ENCODE results near the gene CYP1A1.
"Not testable (repeated sequence)": the region's sequence is repeated elsewhere in the genome, so short reads cannot be mapped to it uniquely, and the experiment has no call there.

CYP1A1 gene

DNA sequence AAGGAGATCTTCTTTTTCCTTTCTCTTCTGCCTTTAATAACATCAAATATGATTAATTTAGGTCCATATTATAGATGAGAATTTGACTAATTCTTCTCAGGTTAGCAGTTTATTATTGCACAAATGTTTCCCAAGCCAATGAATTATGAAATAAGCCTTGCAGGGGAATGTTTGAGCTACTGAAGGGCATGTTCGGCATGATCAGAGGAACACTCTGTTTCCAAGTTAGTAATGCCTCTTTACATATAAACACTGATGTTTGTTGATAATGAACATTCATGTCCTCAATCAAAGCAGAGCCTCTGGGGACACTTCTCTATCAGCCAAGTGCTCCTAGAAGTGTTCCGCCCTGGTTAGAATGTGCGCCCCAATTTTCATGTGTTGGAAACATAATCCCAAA lies 10.0 kb upstream of the CYP1A1 start:
- DNase-seq = no peak

DNA sequence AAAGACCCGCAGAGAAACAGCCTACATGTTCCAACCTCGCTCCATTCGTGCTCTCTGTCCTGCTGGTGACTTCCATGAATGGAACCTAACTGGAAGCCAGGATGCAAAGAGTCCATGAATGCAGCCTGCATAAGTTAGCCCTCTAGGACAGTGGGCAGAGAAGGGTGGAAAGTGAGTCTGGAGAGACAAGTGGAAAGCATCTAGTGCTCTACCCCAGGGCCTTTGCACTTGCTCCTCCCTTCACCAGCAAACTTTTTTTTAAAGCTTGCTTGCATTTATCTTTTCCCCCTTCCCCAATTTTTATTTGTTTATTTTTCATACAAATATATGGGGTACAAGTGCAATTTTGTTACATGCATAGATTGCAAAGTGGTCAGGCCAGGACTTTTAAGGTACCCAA lies 7.9 kb upstream of the CYP1A1 start:
- no peak for DNase-seq

DNA sequence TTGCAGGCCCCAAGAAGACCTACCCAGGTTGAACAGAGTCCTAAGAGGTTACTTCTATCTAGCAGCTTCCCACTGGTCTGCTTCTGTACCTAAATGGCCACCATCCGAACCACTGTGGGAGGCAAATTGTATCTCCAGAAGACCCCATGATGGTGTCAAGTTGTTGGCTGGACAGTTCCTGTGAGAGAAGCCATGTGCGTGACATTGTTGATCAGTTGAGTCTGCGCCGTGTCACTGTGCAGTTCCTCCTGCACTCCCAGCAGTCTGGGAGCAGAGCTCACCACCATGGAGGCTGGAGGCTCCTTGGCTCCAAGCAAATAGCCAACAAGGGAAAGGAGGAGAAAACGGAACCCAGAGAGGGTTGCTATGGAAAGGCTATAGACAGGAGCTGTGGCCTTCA lies 7.5 kb upstream of the CYP1A1 start:
- no peak for DNase-seq

DNA sequence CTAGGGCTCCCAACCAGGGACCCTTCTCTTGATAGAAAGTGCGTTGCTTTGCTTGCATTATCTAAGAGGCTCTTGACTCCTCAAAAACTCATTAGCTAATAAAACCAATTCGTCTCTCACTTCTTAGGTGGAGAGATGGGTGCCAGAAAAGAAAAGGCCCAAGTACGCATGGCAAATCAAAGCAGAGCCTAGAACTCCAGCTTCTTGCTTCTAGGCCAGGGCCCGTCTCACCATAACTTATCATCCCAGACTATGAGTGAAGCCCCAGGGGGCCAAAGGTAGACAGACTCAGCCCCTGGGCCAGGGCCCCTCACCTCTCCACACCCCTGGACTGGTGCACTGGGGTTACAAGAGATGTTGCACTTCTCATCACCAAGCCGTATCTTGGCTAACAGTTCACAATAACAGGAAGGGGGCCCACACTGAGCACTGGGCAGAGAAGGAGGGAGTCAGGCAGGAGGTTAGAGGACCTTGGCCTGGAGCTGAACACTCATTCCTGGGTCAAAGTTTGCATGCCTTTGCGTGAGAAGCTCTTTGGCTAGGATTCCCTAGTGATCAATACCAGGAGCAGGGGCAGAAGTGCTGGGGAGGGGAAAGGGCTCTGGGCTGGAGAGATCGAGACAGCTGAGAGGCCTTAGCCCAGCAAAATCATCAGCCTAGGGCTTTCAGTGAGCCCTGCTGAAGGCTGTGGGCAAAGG lies 5.4 kb upstream of the CYP1A1 start:
- DNase-seq = no peak

DNA sequence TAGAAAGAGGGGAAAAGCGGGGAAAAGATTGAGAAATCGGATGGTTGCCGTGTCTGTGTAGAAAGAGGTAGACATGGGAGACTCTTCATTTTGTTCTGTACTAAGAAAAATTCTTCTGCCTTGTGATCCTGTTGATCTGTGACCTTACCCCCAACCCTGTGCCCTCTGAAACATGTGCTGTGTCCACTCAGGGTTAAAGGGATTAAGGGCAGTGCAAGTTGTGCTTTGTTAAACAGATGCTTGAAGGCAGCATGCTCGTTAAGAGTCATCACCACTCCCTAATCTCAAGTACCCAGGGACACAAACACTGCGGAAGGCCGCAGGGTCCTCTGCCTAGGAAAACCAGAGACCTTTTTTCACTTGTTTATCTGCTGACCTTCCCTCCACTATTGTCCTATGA lies 4.0 kb upstream of the CYP1A1 start:
- DNase-seq = not testable (repeated sequence)

DNA sequence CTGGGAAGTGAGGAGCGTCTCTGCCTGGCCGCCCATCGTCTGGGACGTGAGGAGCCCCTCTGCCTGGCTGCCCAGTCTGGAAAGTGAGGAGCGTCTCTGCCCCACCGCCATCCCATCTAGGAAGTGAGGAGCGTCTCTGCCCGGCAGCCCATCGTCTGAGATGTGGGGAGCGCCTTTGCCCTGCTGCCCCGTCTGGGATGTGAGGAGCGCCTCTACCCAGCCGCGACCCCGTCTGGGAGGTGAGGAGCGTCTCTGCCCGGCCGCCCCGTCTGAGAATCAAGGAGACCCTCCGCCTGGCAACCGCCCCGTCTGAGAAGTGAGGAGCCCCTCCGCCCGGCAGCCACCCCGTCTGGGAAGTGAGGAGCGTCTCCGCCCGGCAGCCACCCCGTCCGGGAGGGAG lies 3.4 kb upstream of the CYP1A1 start:
- DNase-seq = not testable (repeated sequence)

DNA sequence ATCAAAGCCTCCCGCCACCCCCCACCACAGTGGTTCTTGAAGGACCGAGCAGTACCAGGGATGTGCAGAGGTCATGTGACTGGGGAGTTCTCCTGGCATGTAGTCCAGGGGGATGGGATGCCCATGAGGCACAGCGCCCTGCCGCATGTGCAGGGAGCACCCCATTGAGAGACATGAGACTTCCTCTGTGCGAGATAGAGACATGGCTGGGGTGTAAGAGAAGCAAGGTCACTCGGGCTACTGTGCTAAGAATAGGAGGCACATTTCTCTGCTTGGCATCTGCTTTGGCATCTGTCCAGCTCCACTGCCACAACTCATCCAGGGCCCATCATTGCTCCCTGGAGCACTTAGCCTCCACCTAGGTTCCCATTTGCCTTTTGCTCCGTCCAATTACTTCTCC lies 2.4 kb upstream of the CYP1A1 start:
- no peak for DNase-seq

DNA sequence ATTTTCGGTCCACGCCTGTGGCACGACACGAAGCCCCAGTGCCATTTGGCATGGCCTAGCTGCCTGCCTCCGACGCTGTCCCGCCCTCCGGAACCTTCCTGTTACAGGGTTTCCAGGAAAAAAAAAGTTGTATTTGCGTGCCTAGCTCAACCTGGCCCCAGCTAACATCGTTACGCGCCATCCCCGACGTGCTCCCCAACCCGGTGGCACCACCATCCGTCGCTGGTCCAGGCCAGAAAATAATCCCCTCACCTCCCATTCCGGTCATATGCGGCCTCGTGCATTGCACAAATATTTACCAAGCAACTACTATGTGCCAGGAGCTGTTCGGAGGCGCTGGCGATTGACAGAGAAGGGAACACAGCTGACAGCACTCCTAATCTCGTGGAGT lies 1.4 kb upstream of the CYP1A1 start:
- DNase-seq = no peak

DNA sequence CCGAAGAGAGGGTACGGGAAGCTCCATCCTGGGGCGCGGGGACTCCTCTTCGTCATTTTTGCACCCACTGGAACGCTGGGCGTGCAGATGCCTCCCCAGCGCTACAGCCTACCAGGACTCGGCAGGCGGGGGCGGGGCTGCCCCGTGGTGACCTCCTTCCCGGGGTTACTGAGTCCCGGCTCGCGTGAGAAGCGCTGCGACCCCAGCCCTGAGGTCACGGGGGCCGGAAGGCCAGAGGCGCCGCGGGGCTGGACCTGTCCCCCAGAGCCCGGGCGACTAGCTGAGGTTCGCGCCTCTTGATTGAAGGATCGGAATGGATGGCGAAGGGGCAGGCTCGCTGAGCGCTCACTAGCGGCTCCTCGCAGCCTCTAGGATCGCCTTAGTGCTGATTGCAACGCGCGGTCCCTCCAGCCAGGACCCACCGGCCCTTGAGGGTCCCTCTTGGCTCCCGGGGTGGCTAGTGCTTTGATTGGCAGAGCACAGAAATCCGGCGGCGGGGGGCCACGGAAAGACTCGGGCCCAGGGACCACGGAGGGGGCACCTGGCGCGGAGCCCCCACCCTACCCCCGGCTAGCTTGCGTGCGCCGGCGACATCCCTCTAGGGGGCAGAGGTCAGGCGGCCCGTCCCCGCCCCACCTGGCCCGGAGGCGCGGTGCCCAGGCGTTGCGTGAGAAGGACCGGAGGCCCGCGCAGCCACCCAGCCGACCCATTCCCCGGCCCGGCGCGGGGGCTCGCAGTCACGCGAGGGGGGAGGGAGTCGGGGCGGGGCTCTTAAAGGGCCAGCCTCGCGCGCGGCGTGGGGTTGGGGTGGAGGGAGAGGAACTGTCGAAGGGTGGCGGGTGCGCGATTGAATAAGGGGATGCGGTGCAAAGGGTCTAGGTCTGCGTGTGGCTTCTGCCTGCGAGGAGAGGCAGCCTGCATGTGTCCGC lies 781 bp upstream of the CYP1A1 start:
- no peak for DNase-seq

DNA sequence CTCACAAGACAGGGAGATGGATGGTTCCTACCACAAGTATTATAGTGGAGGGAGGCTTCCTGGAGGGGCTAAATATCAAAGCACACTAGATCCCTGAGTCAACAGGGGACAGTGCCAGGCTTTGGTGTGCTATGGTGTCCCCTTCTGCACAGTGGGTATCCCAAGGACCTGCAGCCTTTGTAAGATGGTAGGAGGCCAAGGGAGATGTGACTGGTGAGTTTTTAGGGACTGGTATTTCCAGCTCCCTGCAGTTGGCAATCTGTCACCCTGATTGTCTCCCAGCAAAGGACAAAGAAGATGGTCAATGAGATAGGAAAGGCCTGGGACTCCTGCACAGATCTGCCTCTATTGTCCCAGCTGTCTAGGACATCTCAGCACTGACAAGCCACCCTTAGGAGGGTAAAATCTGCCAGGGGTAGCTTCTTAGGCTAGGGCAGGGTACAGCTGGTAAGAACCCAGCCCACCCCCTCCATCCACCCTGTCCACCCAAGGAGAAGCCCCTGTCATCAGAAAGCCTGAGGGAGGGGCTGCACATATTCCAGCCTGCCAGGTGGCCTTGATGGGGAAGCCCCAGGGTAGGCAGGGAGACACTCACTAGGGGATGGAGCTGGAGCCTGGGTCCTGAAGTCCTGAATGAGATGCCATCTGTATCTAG lies 631 bp downstream of the CYP1A1 start:
- DNase-seq = no peak

DNA sequence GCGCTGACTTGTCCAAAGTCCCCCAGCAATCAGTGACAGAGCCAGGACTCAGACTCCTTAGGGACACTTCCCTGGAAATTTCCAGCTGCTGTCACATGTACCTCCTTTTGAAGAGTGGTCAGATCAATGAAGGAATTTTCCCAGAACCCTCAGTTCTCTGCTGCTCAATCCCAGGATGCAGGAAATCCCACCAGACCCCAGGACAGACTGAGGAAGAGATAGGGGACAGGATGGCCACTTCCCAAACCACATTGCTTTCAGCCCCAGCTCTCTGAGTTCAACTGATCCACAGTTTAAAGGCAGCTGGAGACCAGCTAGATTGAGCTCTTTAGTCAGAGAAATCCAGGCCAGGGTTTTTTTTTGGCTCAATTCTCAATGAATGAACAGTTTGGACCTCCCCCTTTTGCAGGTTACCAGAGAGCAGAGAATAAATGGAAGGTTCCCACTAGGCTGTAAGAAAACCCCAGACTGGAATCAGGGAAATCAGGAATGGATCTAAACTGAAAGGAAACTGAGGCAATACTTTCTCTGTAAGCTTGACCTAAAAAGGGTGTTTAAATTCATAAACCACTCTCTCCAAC lies 1.5 kb downstream of the CYP1A1 start:
- DNase-seq = peak; percentile 31

DNA sequence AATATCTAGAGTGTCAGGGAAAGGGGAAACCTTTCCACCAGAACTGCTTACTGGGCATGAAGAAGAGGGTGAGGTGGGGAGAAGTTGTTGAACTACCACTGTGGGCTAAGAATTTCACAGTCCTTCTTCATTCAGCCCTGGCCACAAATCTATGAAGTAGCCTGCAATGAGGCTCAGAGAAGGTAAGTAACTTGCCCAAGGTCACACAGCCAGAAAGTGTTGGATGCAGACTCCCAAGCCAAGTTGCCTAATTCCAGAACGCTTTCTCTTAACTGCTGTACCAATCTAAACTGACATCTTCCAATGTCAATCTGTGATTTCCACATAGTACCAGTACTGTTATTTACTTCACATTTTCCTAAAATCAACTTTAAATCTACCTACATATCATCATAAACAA lies 2.1 kb downstream of the CYP1A1 start:
- no peak for DNase-seq

DNA sequence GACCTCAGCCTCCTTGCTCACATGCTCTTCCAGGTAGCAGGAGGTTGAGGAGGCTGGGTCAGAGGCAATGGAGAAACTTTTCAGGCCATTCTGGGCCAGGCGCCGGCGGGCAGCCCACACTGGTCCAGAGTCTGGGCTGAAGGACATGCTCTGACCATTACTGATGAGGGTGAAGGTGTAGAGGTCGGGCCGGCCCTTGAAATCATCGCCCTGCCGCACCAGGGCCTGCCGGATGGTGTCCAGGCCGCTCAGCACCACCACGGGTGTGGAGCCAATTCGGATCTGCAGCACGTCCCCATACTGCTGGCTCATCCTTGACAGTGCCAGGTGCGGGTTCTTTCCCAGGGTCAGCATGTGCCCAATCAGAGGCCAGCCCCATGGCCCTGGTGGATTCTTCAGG lies 2.7 kb downstream of the CYP1A1 start:
- no peak for DNase-seq

DNA sequence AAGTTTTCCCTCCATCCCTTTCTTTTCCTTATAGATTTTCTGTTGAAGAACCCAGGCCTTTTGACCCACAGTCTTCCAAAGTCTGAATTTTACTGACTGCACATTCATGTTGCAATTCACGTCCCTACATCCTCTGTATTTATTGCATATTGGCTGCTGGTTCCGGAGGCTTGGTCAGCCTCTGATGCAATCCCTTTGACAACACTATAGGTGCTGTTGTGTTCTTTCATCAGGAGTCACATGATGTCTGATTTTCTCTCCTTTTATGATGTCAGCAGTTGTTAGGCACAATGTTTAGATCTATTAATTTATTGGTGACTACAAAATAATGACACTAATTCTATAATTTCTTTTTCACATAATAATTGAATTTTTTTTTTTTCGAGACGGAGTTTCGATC lies 8.7 kb downstream of the CYP1A1 start:
- no peak for DNase-seq

DNA sequence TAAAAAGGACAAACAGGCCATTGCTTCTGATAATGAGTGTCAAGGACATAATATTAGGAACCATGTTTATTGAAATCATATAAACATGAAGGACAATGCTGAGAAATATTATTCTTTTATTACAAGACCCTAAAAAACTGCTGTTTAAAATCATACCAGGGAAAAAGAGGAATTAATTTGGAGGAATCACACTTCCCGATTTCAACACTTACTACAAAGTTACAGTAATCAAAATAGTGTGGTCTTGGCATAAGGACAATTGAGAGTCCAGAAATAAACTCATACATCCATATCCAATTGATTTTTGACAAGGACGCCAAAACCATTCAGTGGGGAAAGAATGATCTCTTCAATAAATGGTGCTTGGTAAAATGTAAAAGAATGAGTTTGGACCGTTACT lies 13.0 kb downstream of the CYP1A1 start:
- DNase-seq = no peak

DNA sequence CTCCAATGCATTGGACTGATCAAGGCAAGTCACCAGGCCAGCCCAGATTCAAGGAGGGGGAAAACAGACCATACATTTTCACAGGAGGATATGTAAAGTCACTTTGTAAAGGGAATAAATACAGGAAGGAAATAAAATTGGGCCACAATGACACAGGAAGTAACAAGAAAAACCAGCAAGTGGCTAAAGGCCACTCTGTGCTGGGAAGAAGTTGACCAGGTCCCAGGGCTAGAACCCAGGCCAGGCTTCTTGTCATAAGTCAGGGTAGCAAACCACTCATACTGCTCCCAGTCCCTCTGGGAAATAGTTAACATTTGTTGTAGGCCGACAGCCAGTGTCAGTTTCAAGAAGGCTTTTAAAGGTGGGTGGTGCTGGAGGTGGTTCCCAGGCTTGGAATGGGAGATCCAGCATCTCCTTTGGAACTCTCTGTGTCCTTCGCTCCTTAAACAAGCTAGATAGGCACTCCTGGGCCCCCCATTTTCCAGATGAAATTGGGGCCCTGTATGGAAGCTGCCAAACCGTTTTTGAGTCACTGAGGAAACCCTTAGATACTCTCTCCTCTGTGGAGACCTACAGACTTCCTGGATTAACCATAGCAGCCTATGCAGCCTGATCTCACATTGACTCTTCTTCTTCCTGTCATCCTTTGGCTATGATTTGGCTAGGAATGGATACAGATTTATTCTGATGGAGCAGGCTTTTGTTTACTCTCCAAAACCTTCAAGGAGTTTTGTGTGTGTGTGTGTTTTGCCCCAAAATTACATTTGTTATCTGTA lies 14.8 kb downstream of the CYP1A1 start:
- DNase-seq = no peak

DNA sequence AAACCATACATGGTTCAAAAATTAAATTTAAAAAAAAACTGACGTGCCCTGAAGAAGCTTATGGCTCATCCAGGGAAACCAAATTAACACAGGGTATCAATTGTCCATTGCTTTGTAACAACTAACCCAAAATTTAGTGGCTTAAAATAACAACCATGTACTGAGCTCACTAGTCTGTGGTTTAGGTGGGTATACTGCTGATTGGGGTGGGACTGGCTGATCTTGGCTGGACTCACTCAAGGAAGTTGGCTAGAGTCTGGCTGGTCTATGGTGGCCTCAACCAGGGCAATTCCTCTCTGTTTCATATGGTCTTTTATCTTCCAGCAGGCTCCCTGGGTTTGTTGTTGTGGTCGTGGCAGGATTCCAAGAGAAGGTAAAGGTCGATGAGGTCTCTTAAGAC lies 15.4 kb downstream of the CYP1A1 start:
- no peak for DNase-seq

DNA sequence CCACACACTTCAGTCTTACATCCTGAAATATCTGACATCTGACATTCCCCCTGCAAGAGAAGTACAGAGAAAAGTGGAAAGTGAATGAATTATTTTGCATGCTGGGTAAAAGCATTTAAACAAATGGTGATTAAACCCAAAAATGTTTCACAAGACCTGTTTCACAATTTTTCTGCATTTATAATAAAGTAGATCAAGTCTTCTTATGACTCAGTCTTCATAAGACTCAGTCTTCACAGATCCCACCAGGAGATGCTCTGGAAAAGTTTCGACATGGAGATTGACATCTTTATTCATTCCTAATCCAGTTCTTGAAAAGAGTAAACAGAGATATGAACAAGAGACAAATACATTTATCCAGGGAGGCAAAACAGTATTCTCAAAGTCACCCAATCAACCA lies 16.3 kb downstream of the CYP1A1 start:
- DNase-seq = no peak

DNA sequence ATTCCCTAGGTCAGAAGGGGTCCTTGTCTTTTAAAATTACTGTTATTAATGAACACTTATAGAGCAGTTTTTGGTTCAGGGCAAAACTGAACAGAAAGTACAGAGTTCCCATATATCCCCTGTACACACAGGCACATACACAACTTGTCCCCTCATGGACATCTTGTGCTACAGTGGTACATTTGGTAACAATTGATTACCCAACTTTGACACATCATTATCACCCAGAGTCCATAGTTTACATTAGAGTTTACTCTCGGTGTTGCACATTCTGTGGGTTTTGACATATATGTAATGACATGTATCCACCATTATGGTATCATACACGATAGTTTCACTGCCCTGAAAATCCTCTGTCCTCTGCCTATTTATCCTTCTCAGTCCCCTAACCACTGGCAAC lies 28.5 kb downstream of the CYP1A1 start:
- DNase-seq = no peak

DNA sequence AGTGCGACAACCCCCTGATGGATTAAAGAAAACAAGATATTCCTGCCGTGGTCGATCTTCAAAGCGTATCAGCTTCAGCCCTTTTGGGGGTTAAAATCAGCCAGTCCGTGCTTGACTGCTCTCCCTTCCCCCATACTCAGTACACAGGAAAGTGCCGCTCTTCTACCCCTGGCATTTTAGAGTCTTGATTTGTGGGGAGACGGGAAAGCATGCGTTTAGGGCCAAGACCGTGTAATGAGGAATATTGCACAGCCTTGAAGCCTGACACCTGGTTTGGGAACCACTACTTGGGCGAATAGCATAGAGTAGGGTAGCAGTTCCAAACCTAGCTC lies 29.0 kb downstream of the CYP1A1 start:
- DNase-seq = no peak

DNA sequence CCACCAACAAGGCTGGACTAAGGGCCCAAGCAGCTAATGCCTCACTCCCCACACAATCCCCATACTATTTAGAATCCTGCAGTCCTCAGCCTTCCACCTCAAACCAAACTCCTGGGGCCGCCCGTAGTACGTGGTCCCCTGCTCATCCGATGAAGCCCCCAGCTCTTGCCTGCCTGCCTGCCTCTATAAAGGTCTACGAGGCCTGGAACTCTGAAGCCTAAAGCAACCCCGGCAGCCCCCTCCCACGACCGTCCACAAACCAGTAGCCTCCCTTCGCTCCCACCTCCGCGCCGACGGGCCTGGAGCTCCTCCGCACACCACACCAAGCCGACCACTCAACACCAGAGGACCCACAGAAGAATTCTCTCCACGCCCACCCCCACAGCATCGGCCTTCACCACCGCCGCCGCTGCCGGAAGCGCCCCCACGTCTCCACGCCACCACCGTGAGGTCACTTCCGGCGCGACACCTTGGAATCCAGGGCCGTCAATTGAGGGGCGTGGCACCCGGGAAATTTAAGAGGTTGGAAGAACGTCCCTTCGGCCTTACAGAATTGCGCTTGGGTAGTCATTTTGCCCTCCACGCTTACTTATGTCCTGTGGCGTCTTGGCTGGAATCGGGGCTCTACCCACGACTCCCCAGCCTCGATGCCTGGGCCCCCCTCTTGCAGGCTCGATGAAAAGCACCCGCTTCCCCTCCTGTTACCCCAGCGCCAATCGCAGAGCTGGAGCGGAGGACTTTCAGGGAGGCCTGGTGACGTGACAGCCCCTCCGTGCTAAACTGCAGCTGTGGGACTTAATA lies 29.5 kb downstream of the CYP1A1 start, which contains the start of gene EDC3:
TSS of gene EDC3 (minus strand) at position 428 of the 801 bp plus-strand sequence. CDS start 20,900 bp downstream, outside the sequence.
- peak; percentile 46 for DNase-seq

DNA sequence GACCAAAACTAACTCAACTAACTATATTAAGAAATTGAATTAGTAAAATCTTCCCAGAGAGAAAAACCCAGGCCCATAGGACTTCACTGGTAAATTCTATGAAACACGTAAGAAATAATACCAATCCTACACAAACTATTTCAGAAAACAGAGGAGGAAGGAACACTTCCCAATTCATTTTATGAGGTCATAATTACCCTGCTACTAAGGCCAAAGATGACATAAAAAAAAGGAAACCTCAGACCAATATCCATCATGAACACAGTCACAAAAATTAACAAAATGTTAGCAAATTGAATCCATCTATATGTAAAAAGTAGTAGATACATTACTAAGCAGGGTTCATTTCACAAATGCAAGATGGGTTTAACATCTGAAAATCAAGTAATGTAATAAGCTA lies 33.0 kb downstream of the CYP1A1 start:
- no peak for DNase-seq
